GM12878 (cell line): ENCODE results near the gene FREY1.

Experiments
- CHD2 ChIP-seq: IDR thresholded peaks from 2 replicates; pipeline ENCODE4 v1.6.1; 2011; ENCODE audit warnings: low read depth, low read length, improper control_type of control experiment, borderline replicate concordance
- EP300 ChIP-seq, 2 experiments: fragments of 150-350 bp in 1 of 2; IDR thresholded peaks; 2 replicates each; pipeline ENCODE4 v1.6.1; 2011 to 2012; ENCODE audit warnings: low read depth in 2 of 2, low read length in 2 of 2, borderline replicate concordance in 1 of 2, improper control_type of control experiment in 1 of 2, inconsistent platforms in 1 of 2; ENCODE audit not compliant: control insufficient read depth in 1 of 2
- FOS ChIP-seq: IDR thresholded peaks from 3 replicates; pipeline ENCODE4 v1.6.1; 2011; ENCODE audit warnings: borderline replicate concordance; ENCODE audit not compliant: insufficient read length; ENCODE audit errors: extremely low read depth
- HCFC1 ChIP-seq: fragments of 150-350 bp; IDR thresholded peaks from 2 replicates; pipeline ENCODE4 v1.6.1; 2014; ENCODE audit warnings: low read length
- MXI1 ChIP-seq: fragments of 150-350 bp; IDR thresholded peaks from 2 replicates; pipeline ENCODE4 v1.6.1; 2011; ENCODE audit warnings: low read depth, mild to moderate bottlenecking, inconsistent platforms, low read length, improper control_type of control experiment
- NR2F1 ChIP-seq: fragments of 450-650 bp; conservative IDR thresholded peaks from 2 replicates; pipeline ENCODE4 v1.6.1; 2017; ENCODE audit warnings: mild to moderate bottlenecking
- POLR2AphosphoS5 ChIP-seq: IDR thresholded peaks from 2 replicates; pipeline ENCODE4 v1.6.1; 2011; ENCODE audit warnings: mild to moderate bottlenecking, low read length, inconsistent platforms
- TF ChIP-seq, protein P1 (sequence below): IDR thresholded peaks from 2 replicates; pipeline ENCODE4 v1.6.1; 2011; ENCODE audit warnings: low read depth, mild to moderate bottlenecking, low read length, moderate library complexity, borderline replicate concordance; ENCODE audit errors: extremely low read depth
- TF ChIP-seq, protein P2 (sequence below), 3 experiments: IDR thresholded peaks in 2 of 3; conservative IDR thresholded peaks in 1 of 3; 2 replicates each; pipeline ENCODE4 v1.5.1; 2011; ENCODE audit warnings: low read depth in 3 of 3, low read length in 3 of 3, mild to moderate bottlenecking in 3 of 3, control low read depth in 2 of 3, moderate library complexity in 2 of 3, inconsistent platforms in 1 of 3, mixed read lengths in 1 of 3; ENCODE audit not compliant: control insufficient read depth in 2 of 3, insufficient read depth in 1 of 3; ENCODE audit errors: extremely low read depth in 1 of 3
- TF ChIP-seq, protein P3 (sequence below): IDR thresholded peaks from 2 replicates; pipeline ENCODE4 v1.6.1; 2012; ENCODE audit warnings: low read depth, low read length, improper control_type of control experiment

GRCh38 chr11:45890886-45891550, 16.1 kb downstream of the FREY1 start:
- TF ChIP-seq, protein P1, sequence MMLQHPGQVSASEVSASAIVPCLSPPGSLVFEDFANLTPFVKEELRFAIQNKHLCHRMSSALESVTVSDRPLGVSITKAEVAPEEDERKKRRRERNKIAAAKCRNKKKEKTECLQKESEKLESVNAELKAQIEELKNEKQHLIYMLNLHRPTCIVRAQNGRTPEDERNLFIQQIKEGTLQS = no peak
- TF ChIP-seq POLR2AphosphoS5 (no peak), CHD2 (no peak), FOS (no peak), EP300 (IDR thresholded peaks at IDR 0.05; ENCODE audit: borderline replicate concordance in 1 of 2, control insufficient read depth in 1 of 2, low read depth in 2 of 2, low read length in 2 of 2) (no peak), MXI1 (no peak), HCFC1 (no peak), NR2F1 (no peak)
- TF ChIP-seq, protein P2, sequence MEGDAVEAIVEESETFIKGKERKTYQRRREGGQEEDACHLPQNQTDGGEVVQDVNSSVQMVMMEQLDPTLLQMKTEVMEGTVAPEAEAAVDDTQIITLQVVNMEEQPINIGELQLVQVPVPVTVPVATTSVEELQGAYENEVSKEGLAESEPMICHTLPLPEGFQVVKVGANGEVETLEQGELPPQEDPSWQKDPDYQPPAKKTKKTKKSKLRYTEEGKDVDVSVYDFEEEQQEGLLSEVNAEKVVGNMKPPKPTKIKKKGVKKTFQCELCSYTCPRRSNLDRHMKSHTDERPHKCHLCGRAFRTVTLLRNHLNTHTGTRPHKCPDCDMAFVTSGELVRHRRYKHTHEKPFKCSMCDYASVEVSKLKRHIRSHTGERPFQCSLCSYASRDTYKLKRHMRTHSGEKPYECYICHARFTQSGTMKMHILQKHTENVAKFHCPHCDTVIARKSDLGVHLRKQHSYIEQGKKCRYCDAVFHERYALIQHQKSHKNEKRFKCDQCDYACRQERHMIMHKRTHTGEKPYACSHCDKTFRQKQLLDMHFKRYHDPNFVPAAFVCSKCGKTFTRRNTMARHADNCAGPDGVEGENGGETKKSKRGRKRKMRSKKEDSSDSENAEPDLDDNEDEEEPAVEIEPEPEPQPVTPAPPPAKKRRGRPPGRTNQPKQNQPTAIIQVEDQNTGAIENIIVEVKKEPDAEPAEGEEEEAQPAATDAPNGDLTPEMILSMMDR (IDR thresholded peaks at IDR 0.05 in 2 of 3, conservative IDR thresholded peaks at IDR 0.05 in 1 of 3; ENCODE audit: control insufficient read depth in 2 of 3, extremely low read depth in 1 of 3, insufficient read depth in 1 of 3, low read depth in 3 of 3, low read length in 3 of 3) = no peak
- TF ChIP-seq, protein P3, sequence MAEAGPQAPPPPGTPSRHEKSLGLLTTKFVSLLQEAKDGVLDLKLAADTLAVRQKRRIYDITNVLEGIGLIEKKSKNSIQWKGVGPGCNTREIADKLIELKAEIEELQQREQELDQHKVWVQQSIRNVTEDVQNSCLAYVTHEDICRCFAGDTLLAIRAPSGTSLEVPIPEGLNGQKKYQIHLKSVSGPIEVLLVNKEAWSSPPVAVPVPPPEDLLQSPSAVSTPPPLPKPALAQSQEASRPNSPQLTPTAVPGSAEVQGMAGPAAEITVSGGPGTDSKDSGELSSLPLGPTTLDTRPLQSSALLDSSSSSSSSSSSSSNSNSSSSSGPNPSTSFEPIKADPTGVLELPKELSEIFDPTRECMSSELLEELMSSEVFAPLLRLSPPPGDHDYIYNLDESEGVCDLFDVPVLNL = no peak
